NCI-H460 (cell line): Measurements from ENCODE around the gene DHRS4. TPM values are rescaled to one million over a fixed set of nuclear protein-coding genes. Genes with fewer than 3 reads are reported as not detected.
"Not testable (repeated sequence)": the region's sequence is repeated elsewhere in the genome, so short reads cannot be mapped to it uniquely, and the experiment has no call there.

Experiments used
- DNase-seq: peaks from one replicate; pipeline ENCODE4 v3.0.0-alpha.2; 2016; ENCODE audit warnings: low read depth; ENCODE audit errors: extremely low read depth
- total RNA-seq: library from RNA; depleted of rRNA; stranded (reverse); fragments of >200 nt; shearing (Covaris generic); gene quantifications from 2 replicates; pipeline ENCODE4 v1.2.3, GENCODE V29; 2014

The DHRS4 gene
- total RNA-seq, 1 experiment from 2014 or later, result 39.0 TPM

- DNase-seq, result no peak
Measured at GRCh38 chr14:23939607-23940326, 13.8 kb upstream of the DHRS4 start.

- DNase-seq, result no peak
Measured at GRCh38 chr14:23941230-23941629, 12.3 kb upstream of the DHRS4 start.

GRCh38 chr14:23941669-23942068 is 11.9 kb upstream of the DHRS4 start:
- DNase-seq, result no peak

- DNase-seq, result no peak
Measured at GRCh38 chr14:23942587-23942986, 11.0 kb upstream of the DHRS4 start.

GRCh38 chr14:23949069-23949468 is 4.5 kb upstream of the DHRS4 start:
- DNase-seq, result not testable (repeated sequence)

- no peak for DNase-seq
Measured at GRCh38 chr14:23950411-23951135, 3.0 kb upstream of the DHRS4 start.

GRCh38 chr14:23951136-23951466 is 2.5 kb upstream of the DHRS4 start:
- DNase-seq, result not testable (repeated sequence)

GRCh38 chr14:23951590-23952201 is 1.9 kb upstream of the DHRS4 start:
- no peak for DNase-seq

GRCh38 chr14:23953116-23953463 is 480 bp upstream of the DHRS4 start:
- DNase-seq, result not testable (repeated sequence)

GRCh38 chr14:23954279-23954614 is 677 bp downstream of the DHRS4 start:
- DNase-seq, result not testable (repeated sequence)

GRCh38 chr14:23954965-23955364 is 1.4 kb downstream of the DHRS4 start:
- not testable (repeated sequence) for DNase-seq

GRCh38 chr14:23955811-23956210 is 2.2 kb downstream of the DHRS4 start:
- not testable (repeated sequence) for DNase-seq

- not testable (repeated sequence) for DNase-seq
Measured at GRCh38 chr14:23957913-23958569, 4.5 kb downstream of the DHRS4 start.

GRCh38 chr14:23960899-23961298 is 7.3 kb downstream of the DHRS4 start:
- DNase-seq, result not testable (repeated sequence)

GRCh38 chr14:23961704-23962103 is 8.1 kb downstream of the DHRS4 start:
- DNase-seq, result not testable (repeated sequence)

- DNase-seq, result not testable (repeated sequence)
Measured at GRCh38 chr14:23969130-23969480, 15.5 kb downstream of the DHRS4 start.

- DNase-seq, result not testable (repeated sequence)
Measured at GRCh38 chr14:23969481-23970282, 16.1 kb downstream of the DHRS4 start.

- not testable (repeated sequence) for DNase-seq
Measured at GRCh38 chr14:23970283-23970659, 16.7 kb downstream of the DHRS4 start.

GRCh38 chr14:23973178-23973577 is 19.6 kb downstream of the DHRS4 start:
- DNase-seq, result not testable (repeated sequence)

- DNase-seq, result not testable (repeated sequence)
Measured at GRCh38 chr14:23974041-23974440, 20.5 kb downstream of the DHRS4 start.

- DNase-seq, result not testable (repeated sequence)
Measured at GRCh38 chr14:23977208-23977607, 23.6 kb downstream of the DHRS4 start.
